ENCODE measurements around the gene CLEC10A. TPM values are rescaled to one million over a fixed set of nuclear protein-coding genes. Genes with fewer than 3 reads are reported as not detected.

The CLEC10A gene
- polyA plus RNA-seq, 3 donors: 22.7 to 69.4 (median 61.9) TPM

GRCh38 chr17:7035591-7036368, 44.3 kb downstream of the CLEC10A start, which contains the start of gene SLC16A13:
Gene SLC16A13 (plus strand): TSS chr17:7036015. CDS start chr17:7036383, 368 bp downstream.
- H3K36me3 ChIP-seq (replicated peaks in 1 of 2; ENCODE audit: control insufficient read depth in 1 of 2, insufficient read depth in 2 of 2, low read length in 2 of 2): no peaks in the 10 kb centered on the region
- intact Hi-C loops (cut with micrococcal nuclease): no loop called here
- peaks cover 20% of the 10 kb centered on the region in 2 donors for H3K4me1 ChIP-seq (ENCODE audit: control insufficient read depth in 1 of 2, insufficient read depth in 2 of 2, low read length in 2 of 2)
- H3K9me3 ChIP-seq (replicated peaks in 1 of 2; ENCODE audit: control insufficient read depth in 1 of 2, insufficient read depth in 1 of 2, low read length in 2 of 2): no peaks in the 10 kb centered on the region
- peaks cover 2 to 8% (median 4%) of the 10 kb centered on the region in 3 donors for H3K27me3 Mint-ChIP-seq (ENCODE audit: low read depth in 3 of 3)
- peak; percentile 96 to 98 (median 98) for DNase-seq
- peaks cover 30% of the 10 kb centered on the region for H3K4me1 Mint-ChIP-seq
- under 1% methylated on average over 41 of the region's 52 CpGs for WGBS (ENCODE audit: insufficient coverage)
- H3K9me3 Mint-ChIP-seq: no peaks in the 10 kb centered on the region
- peaks cover 10% of the 10 kb centered on the region for H3K79me2 ChIP-seq (ENCODE audit: insufficient read depth, low read length)
- no peak for TF ChIP-seq CTCF (IDR thresholded peaks at IDR 0.05)
- H3K4me3 ChIP-seq (replicated peaks in 1 of 3; ENCODE audit: low read depth in 2 of 3, low read length in 3 of 3): peak within 1 kb of the TSS; percentile 73 to 86 (median 80)
- peaks cover 3 to 10% of the 10 kb centered on the region in 2 donors for H3K36me3 Mint-ChIP-seq
- H4K20me1 ChIP-seq (ENCODE audit: insufficient read depth, low read length): no peaks in the 10 kb centered on the region
- H3K27ac Mint-ChIP-seq: peak within 1 kb of the TSS; percentile 89 to 95 (median 94)
- peak within 1 kb of the TSS; percentile 87 to 91 for H3K27ac ChIP-seq (ENCODE audit: low read depth in 1 of 2, low read length in 2 of 2)
- H3K27me3 ChIP-seq (ENCODE audit: control insufficient read depth in 2 of 2, insufficient read depth in 2 of 2, low read length in 2 of 2): no peaks in the 10 kb centered on the region
- peak within 1 kb of the TSS; percentile 93 to 98 for H3K4me3 Mint-ChIP-seq
- peak within 1 kb of the TSS; percentile 92 for H3K4me2 ChIP-seq (replicated peaks; ENCODE audit: extremely low read depth, low read length, poor library complexity, severe bottlenecking)
- H3K9ac ChIP-seq (ENCODE audit: insufficient read depth, low read length, poor library complexity, severe bottlenecking): peak within 1 kb of the TSS; percentile 72
- H2AFZ ChIP-seq (ENCODE audit: insufficient read depth, low read depth, low read length, poor library complexity, severe bottlenecking): peak within 1 kb of the TSS; percentile 86

- Histone ChIP-seq H3K4me2 (replicated peaks; ENCODE audit: extremely low read depth, low read length, poor library complexity, severe bottlenecking) (peak overlapping the region; percentile 92), H3K4me3 (replicated peaks in 1 of 3; ENCODE audit: low read depth in 2 of 3, low read length in 3 of 3) (peak overlapping the region; percentile 73 to 86 (median 80)), H3K9me3 (replicated peaks in 1 of 2; ENCODE audit: control insufficient read depth in 1 of 2, insufficient read depth in 1 of 2, low read length in 2 of 2) (no peaks in the 10 kb centered on the region), H3K79me2 (ENCODE audit: insufficient read depth, low read length) (peaks cover 10% of the 10 kb centered on the region), H2AFZ (ENCODE audit: insufficient read depth, low read depth, low read length, poor library complexity, severe bottlenecking) (peak overlapping the region; percentile 86), H3K27ac (ENCODE audit: low read depth in 1 of 2, low read length in 2 of 2) (peak overlapping the region; percentile 87 to 91), H4K20me1 (ENCODE audit: insufficient read depth, low read length) (no peaks in the 10 kb centered on the region), H3K4me1 (ENCODE audit: control insufficient read depth in 1 of 2, insufficient read depth in 2 of 2, low read length in 2 of 2) (peaks cover 21 to 23% of the 10 kb centered on the region in 2 donors), H3K9ac (ENCODE audit: insufficient read depth, low read length, poor library complexity, severe bottlenecking) (peak overlapping the region; percentile 72), H3K36me3 (replicated peaks in 1 of 2; ENCODE audit: control insufficient read depth in 1 of 2, insufficient read depth in 2 of 2, low read length in 2 of 2) (no peaks in the 10 kb centered on the region), H3K27me3 (ENCODE audit: control insufficient read depth in 2 of 2, insufficient read depth in 2 of 2, low read length in 2 of 2) (no peaks in the 10 kb centered on the region)
- Mint-ChIP-seq H3K4me1 (peaks cover 37% of the 10 kb centered on the region), H3K36me3 (peaks cover 3 to 6% of the 10 kb centered on the region in 2 donors), H3K27me3 (ENCODE audit: low read depth in 3 of 3) (peaks cover 0 to 5% (median 4%) of the 10 kb centered on the region in 3 donors), H3K27ac (peak overlapping the region; percentile 89 to 95 (median 94)), H3K4me3 (peak overlapping the region; percentile 93 to 98), H3K9me3 (no peaks in the 10 kb centered on the region)
- no peak for TF ChIP-seq CTCF (IDR thresholded peaks at IDR 0.05)
- DNase-seq: no peak
- intact Hi-C loops (cut with micrococcal nuclease): no loop called here
- 0% methylated on average over 5 of the region's 7 CpGs for WGBS (ENCODE audit: insufficient coverage)
These were observed 45.0 kb downstream of the CLEC10A start for GRCh38 chr17:7034955-7035590.
